ENCODE data around the gene ANO10. TPM values are rescaled to one million over a fixed set of nuclear protein-coding genes. Genes with fewer than 3 reads are reported as not detected.
"Not testable (repeated sequence)": the region's sequence is repeated elsewhere in the genome, so short reads cannot be mapped to it uniquely, and the experiment has no call there.

The ANO10 gene
- total RNA-seq, 3 donors from 2014 or later, result 27.4 to 31.8 (median 28.5) TPM

GRCh38 chr3:43559961-43560360 is 61.9 kb downstream of the ANO10 start:
- H3K4me3 ChIP-seq, result no peak overlapping the region
- TF ChIP-seq POLR2A (IDR thresholded peaks at IDR 0.05) (no peak), CTCF (IDR thresholded peaks at IDR 0.05) (no peak), POLR2AphosphoS5 (IDR thresholded peaks at IDR 0.05) (no peak)
- DNase-seq (ENCODE audit: low spot score in 2 of 2), result no peak
- no peak overlapping the region for H3K27ac ChIP-seq
- H3K4me1 ChIP-seq, result no peaks in the 10 kb centered on the region
- no peaks in the 10 kb centered on the region for H3K36me3 ChIP-seq
- H3K9me3 ChIP-seq, result no peaks in the 10 kb centered on the region
- no peaks in the 10 kb centered on the region for H3K27me3 ChIP-seq
- intact Hi-C loops (cut with DNase I; ENCODE audit: low total_unique reads), result no loop called here

- no peak overlapping the region for H3K27ac ChIP-seq
- TF ChIP-seq POLR2A (IDR thresholded peaks at IDR 0.05) (no peak), POLR2AphosphoS5 (IDR thresholded peaks at IDR 0.05) (no peak), CTCF (IDR thresholded peaks at IDR 0.05) (no peak)
- no peaks in the 10 kb centered on the region for H3K4me1 ChIP-seq
- DNase-seq (ENCODE audit: low spot score in 2 of 2), result no peak
- intact Hi-C loops (cut with DNase I; ENCODE audit: low total_unique reads), result no loop called here
- H3K9me3 ChIP-seq, result no peaks in the 10 kb centered on the region
- H3K36me3 ChIP-seq, result no peaks in the 10 kb centered on the region
- no peaks in the 10 kb centered on the region for H3K27me3 ChIP-seq
- no peak overlapping the region for H3K4me3 ChIP-seq
Observed at GRCh38 chr3:43558171-43558570, 63.6 kb downstream of the ANO10 start.

- Histone ChIP-seq H3K27ac (no peak overlapping the region), H3K36me3 (no peaks in the 10 kb centered on the region), H3K27me3 (no peaks in the 10 kb centered on the region), H3K9me3 (no peaks in the 10 kb centered on the region), H3K4me3 (no peak overlapping the region), H3K4me1 (no peaks in the 10 kb centered on the region)
- intact Hi-C loops (cut with DNase I; ENCODE audit: low total_unique reads), result no loop called here
- DNase-seq (ENCODE audit: low spot score in 2 of 2), result no peak
- TF ChIP-seq CTCF (IDR thresholded peaks at IDR 0.05) (no peak), POLR2A (IDR thresholded peaks at IDR 0.05) (no peak), POLR2AphosphoS5 (IDR thresholded peaks at IDR 0.05) (no peak)
Observed at GRCh38 chr3:43549626-43550290, 72.1 kb downstream of the ANO10 start.

GRCh38 chr3:43544277-43544676 is 77.5 kb downstream of the ANO10 start:
- H3K36me3 ChIP-seq; intact Hi-C loops (cut with DNase I; ENCODE audit: low total_unique reads); H3K4me3 ChIP-seq; H3K4me1 ChIP-seq; H3K27ac ChIP-seq; H3K9me3 ChIP-seq; H3K27me3 ChIP-seq; DNase-seq (ENCODE audit: low spot score in 2 of 2): not testable (repeated sequence)
- peak in 2 of 3 donors; percentile 62 to 76 for TF ChIP-seq CTCF (IDR thresholded peaks at IDR 0.05)

GRCh38 chr3:43542328-43543043 is 79.3 kb downstream of the ANO10 start:
- H3K27me3 ChIP-seq, result no peaks in the 10 kb centered on the region
- H3K4me1 ChIP-seq, result no peaks in the 10 kb centered on the region
- H3K36me3 ChIP-seq, result no peaks in the 10 kb centered on the region
- intact Hi-C loops (cut with DNase I; ENCODE audit: low total_unique reads), result no loop called here
- no peaks in the 10 kb centered on the region for H3K9me3 ChIP-seq
- DNase-seq (ENCODE audit: low spot score in 2 of 2), result no peak
- no peak overlapping the region for H3K27ac ChIP-seq
- no peak overlapping the region for H3K4me3 ChIP-seq
- TF ChIP-seq CTCF (IDR thresholded peaks at IDR 0.05), result no peak
- no peak for TF ChIP-seq POLR2AphosphoS5 (IDR thresholded peaks at IDR 0.05)
- TF ChIP-seq POLR2A (IDR thresholded peaks at IDR 0.05), result no peak
